Measurements from ENCODE around the gene PIK3R1. TPM values are rescaled to one million over a fixed set of nuclear protein-coding genes. Genes with fewer than 3 reads are reported as not detected.

PIK3R1 gene
- total RNA-seq, 4 donors from 2014 or later: 44.9 to 222 (median 81.6) TPM

GRCh38 chr5:68335075-68335474 lies 119.5 kb downstream of the PIK3R1 start:
- Histone ChIP-seq H3K9me3 (no peaks in the 10 kb centered on the region), H3K4me3 (no peak overlapping the region), H3K27me3 (no peaks in the 10 kb centered on the region), H3K4me1 (peaks cover 7 to 28% (median 19%) of the 10 kb centered on the region in 4 donors), H3K27ac (no peak overlapping the region), H3K36me3 (no peaks in the 10 kb centered on the region)
- intact Hi-C loops (cut with DNase I; ENCODE audit: low total_unique reads) (no loop called here), in situ Hi-C loops (cut with MboI; ENCODE audit: low pct_ligation_motif_present in 1 of 4, low pct_unique_long_range_greater_than_20kb in 1 of 4, low sequenced_read_pairs in 3 of 4) (no loop called here)
- DNase-seq: no peak
- TF ChIP-seq EP300 (IDR thresholded peaks at IDR 0.05; ENCODE audit: low read depth): no peak
- TF ChIP-seq POLR2AphosphoS5 (IDR thresholded peaks at IDR 0.05): no peak
- no peak for TF ChIP-seq CTCF (IDR thresholded peaks at IDR 0.05)
- TF ChIP-seq POLR2A (IDR thresholded peaks at IDR 0.05): no peak

- intact Hi-C loops (cut with DNase I; ENCODE audit: low total_unique reads) (no loop called here), in situ Hi-C loops (cut with MboI; ENCODE audit: low pct_ligation_motif_present in 1 of 4, low pct_unique_long_range_greater_than_20kb in 1 of 4, low sequenced_read_pairs in 3 of 4) (no loop called here)
- Histone ChIP-seq H3K27ac (no peak overlapping the region), H3K27me3 (no peaks in the 10 kb centered on the region), H3K4me1 (peaks cover 6 to 19% (median 13%) of the 10 kb centered on the region in 4 donors), H3K9me3 (no peaks in the 10 kb centered on the region), H3K4me3 (no peak overlapping the region), H3K36me3 (no peaks in the 10 kb centered on the region)
- no peak for DNase-seq
- TF ChIP-seq POLR2AphosphoS5 (IDR thresholded peaks at IDR 0.05): no peak
- no peak for TF ChIP-seq CTCF (IDR thresholded peaks at IDR 0.05)
- no peak for TF ChIP-seq EP300 (IDR thresholded peaks at IDR 0.05; ENCODE audit: low read depth)
- no peak for TF ChIP-seq POLR2A (IDR thresholded peaks at IDR 0.05)
These were observed 120.6 kb downstream of the PIK3R1 start for GRCh38 chr5:68336200-68336599.

- in situ Hi-C loops (cut with MboI; ENCODE audit: low pct_ligation_motif_present in 1 of 4, low pct_unique_long_range_greater_than_20kb in 1 of 4, low sequenced_read_pairs in 3 of 4) (no loop called here), intact Hi-C loops (cut with DNase I; ENCODE audit: low total_unique reads) (no loop called here)
- DNase-seq: no peak
- no peak overlapping the region for H3K27ac ChIP-seq
- H3K27me3 ChIP-seq: no peaks in the 10 kb centered on the region
- TF ChIP-seq CTCF (IDR thresholded peaks at IDR 0.05) (no peak), POLR2AphosphoS5 (IDR thresholded peaks at IDR 0.05) (no peak), EP300 (IDR thresholded peaks at IDR 0.05; ENCODE audit: low read depth) (no peak), POLR2A (IDR thresholded peaks at IDR 0.05) (no peak)
- H3K4me3 ChIP-seq: no peak overlapping the region
- H3K36me3 ChIP-seq: no peaks in the 10 kb centered on the region
- 67 to 93% methylated on average over 3 to 4 of the region's 4 CpGs for WGBS, 2 donors (ENCODE audit: low coverage in 1 of 2)
- H3K4me1 ChIP-seq: peaks cover 0 to 9% (median 4%) of the 10 kb centered on the region in 4 donors
- no peaks in the 10 kb centered on the region for H3K9me3 ChIP-seq
These were observed 121.7 kb downstream of the PIK3R1 start for GRCh38 chr5:68337235-68337634.

- Histone ChIP-seq H3K9me3 (no peaks in the 10 kb centered on the region), H3K4me1 (peaks cover 0 to 15% (median 8%) of the 10 kb centered on the region in 4 donors), H3K27ac (no peak overlapping the region), H3K4me3 (no peak overlapping the region), H3K27me3 (no peaks in the 10 kb centered on the region), H3K36me3 (no peaks in the 10 kb centered on the region)
- in situ Hi-C loops (cut with MboI; ENCODE audit: low pct_ligation_motif_present in 1 of 4, low pct_unique_long_range_greater_than_20kb in 1 of 4, low sequenced_read_pairs in 3 of 4) (no loop called here), intact Hi-C loops (cut with DNase I; ENCODE audit: low total_unique reads) (no loop called here)
- 63% methylated on average over 1 of the region's 1 CpG; no CpG with 5 or more reads in 1 of the 2 donors for WGBS, 2 donors (ENCODE audit: low coverage in 1 of 2)
- TF ChIP-seq POLR2A (IDR thresholded peaks at IDR 0.05): no peak
- no peak for TF ChIP-seq POLR2AphosphoS5 (IDR thresholded peaks at IDR 0.05)
- TF ChIP-seq EP300 (IDR thresholded peaks at IDR 0.05; ENCODE audit: low read depth): no peak
- no peak for TF ChIP-seq CTCF (IDR thresholded peaks at IDR 0.05)
- no peak for DNase-seq
These were observed 124.4 kb downstream of the PIK3R1 start for GRCh38 chr5:68339921-68340321.
